HG03175 (cell line): ENCODE data around the gene MAPKAP1.
A peak's percentile ranks its signal among the peaks of the same experiment; 100 is the strongest.
"Not testable (repeated sequence)": the region's sequence is repeated elsewhere in the genome, so short reads cannot be mapped to it uniquely, and the experiment has no call there.

Experiments used
- ATAC-seq: cut with Tn5 transposase; IDR thresholded peaks from one replicate; pipeline ENCODE4 v1.9.1; 2021; ENCODE audit warnings: mild to moderate bottlenecking, moderate library complexity; ENCODE audit not compliant: unreplicated experiment

MAPKAP1 gene

GRCh38 chr9:125732562-125732961, 25.6 kb upstream of the MAPKAP1 start:
- no peak for ATAC-seq

GRCh38 chr9:125730168-125730567, 23.2 kb upstream of the MAPKAP1 start:
- ATAC-seq = no peak

- ATAC-seq = no peak
Measured at GRCh38 chr9:125726456-125727132, 19.6 kb upstream of the MAPKAP1 start.

GRCh38 chr9:125707472-125707804, 430 bp upstream of the MAPKAP1 start:
- ATAC-seq = no peak

- ATAC-seq = no peak
Measured at GRCh38 chr9:125705893-125706292, 1.1 kb downstream of the MAPKAP1 start.

GRCh38 chr9:125703662-125704061, 3.3 kb downstream of the MAPKAP1 start:
- ATAC-seq = no peak

- no peak for ATAC-seq
Measured at GRCh38 chr9:125701351-125701750, 5.7 kb downstream of the MAPKAP1 start.

GRCh38 chr9:125700791-125701190, 6.2 kb downstream of the MAPKAP1 start:
- ATAC-seq = peak; percentile 65

- no peak for ATAC-seq
Measured at GRCh38 chr9:125699870-125700269, 7.1 kb downstream of the MAPKAP1 start.

GRCh38 chr9:125696106-125696647, 10.8 kb downstream of the MAPKAP1 start:
- no peak for ATAC-seq

GRCh38 chr9:125695548-125695947, 11.5 kb downstream of the MAPKAP1 start:
- ATAC-seq = not testable (repeated sequence)

GRCh38 chr9:125694478-125694877, 12.5 kb downstream of the MAPKAP1 start:
- ATAC-seq = no peak

GRCh38 chr9:125693492-125693891, 13.5 kb downstream of the MAPKAP1 start:
- not testable (repeated sequence) for ATAC-seq

GRCh38 chr9:125691869-125692268, 15.1 kb downstream of the MAPKAP1 start:
- no peak for ATAC-seq

- ATAC-seq = no peak
Measured at GRCh38 chr9:125690679-125691078, 16.3 kb downstream of the MAPKAP1 start.

- ATAC-seq = no peak
Measured at GRCh38 chr9:125687163-125687863, 19.7 kb downstream of the MAPKAP1 start.

- ATAC-seq = no peak
Measured at GRCh38 chr9:125685167-125685566, 21.8 kb downstream of the MAPKAP1 start.

GRCh38 chr9:125683486-125683885, 23.5 kb downstream of the MAPKAP1 start:
- no peak for ATAC-seq

- ATAC-seq = no peak
Measured at GRCh38 chr9:125682340-125682739, 24.7 kb downstream of the MAPKAP1 start.

- no peak for ATAC-seq
Measured at GRCh38 chr9:125681657-125682056, 25.4 kb downstream of the MAPKAP1 start.

GRCh38 chr9:125681086-125681622, 25.9 kb downstream of the MAPKAP1 start:
- ATAC-seq = no peak

- no peak for ATAC-seq
Measured at GRCh38 chr9:125680445-125680844, 26.6 kb downstream of the MAPKAP1 start.
